HT-29 (cell line): ENCODE results near the gene NFU1. TPM values are rescaled to one million over a fixed set of nuclear protein-coding genes. Genes with fewer than 3 reads are reported as not detected.
"Not testable (repeated sequence)": the region's sequence is repeated elsewhere in the genome, so short reads cannot be mapped to it uniquely, and the experiment has no call there.

Experiments used
- DNase-seq: peaks from one replicate; pipeline ENCODE4 v3.0.0-alpha.2; 2015; ENCODE audit warnings: low spot score
- total RNA-seq: library from RNA; depleted of rRNA; stranded (reverse); fragments of >200 nt; shearing (Covaris generic); gene quantifications from 2 replicates; pipeline ENCODE4 v1.2.3, GENCODE V29; 2014

The NFU1 gene
- total RNA-seq, 1 experiment from 2014 or later = 16.6 TPM

DNA sequence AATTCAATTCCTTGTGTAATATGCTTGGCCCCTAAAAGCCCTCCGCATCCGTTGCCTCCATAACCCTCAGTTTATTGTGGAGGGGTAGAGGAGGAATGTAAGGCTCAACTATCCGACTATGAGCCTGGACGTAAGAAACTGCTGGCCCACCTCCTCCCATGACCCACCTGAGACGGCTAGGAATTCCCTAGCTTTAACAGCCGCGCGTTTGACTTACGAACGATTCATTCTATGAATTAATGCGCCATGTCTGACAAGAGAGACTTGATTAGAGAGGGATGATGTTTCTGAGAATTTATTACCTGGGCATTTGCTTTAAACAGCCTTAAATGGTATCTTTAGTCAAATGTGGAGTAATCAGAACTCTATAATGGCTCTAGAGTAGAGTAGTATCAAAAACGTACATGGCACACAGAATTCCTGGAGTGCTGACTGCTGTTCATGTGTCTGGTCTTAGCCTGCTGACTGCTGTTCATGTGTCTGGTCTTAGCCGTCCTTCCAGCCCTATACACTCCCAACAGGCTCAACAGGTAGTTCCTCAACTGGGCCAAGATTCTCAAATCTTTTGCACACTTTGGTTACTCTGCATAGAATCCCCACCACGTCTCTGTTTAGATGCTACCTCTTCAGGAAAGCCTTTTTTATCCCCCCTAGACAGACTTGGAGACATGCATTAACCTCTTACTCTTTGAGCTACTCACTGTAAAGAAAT is 49.3 kb downstream of the NFU1 start:
- DNase-seq = peak; percentile 47

DNA sequence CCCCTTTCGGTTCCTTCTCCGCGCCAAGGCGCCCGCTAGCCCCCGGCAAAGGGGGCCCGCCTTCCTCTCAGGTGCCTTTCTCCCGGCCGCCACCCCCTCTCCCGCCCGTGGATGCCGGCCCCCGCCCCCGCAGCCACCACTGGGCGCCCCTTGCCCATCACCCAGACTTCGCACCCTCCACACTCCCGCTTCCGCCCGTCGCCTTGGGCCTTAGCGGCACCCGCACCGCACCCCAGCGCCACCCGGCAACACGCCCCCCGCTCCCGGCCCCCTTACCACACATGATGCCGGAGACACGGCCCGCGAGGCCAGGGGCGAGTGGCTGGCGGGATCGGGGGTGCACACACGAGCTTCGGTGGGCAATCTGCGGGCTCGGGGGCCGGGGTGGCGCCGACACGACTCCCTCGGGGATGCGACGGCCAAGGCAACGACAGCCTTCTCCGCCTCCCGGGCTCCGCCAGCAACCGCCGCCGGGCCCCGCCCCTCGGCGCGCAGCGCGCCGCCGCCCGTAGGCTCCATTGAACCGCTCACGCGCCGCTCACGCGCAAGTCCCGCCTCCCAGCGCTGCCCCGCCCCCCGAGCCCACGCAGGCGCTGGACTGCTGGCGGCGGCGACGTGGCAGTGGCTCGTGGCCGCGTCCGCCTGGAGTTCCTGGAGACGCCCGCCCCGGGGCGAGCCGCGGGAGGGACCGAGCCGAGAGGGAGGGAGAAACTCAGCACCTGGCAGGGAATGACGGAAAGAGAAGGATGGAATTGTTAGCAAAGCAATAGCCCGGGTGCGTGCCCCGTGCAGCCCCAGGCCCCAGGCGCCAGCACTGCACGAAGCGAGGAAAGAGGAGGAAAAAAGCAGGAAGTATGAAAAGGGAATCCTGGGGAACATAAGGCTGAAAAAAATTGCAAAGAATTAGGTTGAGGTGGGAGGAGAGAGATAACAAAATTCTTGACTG is 50.2 kb downstream of the NFU1 start, which contains the start of gene GFPT1:
Gene GFPT1, minus strand, starts transcription at position 439 of the 946 bp plus-strand sequence. Its CDS starts 156 bp downstream, at position 283.
- peak; percentile 96 for DNase-seq

DNA sequence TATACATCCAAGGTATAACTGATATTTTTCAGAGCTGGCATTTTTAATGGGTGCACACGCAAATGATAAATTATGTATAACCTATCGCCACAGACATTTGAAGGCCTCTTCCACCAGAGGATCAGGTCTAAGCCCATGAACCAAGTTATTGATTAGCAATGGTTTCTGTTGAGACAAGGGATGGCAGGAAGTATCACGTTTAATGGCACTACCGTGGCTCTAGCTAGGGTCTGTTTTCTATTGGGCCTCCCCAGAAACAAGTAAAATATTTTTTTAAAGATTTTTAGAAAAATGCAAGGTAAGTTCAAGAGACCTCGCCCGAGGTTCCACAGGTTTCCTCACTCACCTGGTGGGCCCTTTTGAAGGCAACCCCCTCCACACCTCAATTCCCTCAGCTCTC is 50.9 kb downstream of the NFU1 start:
- peak; percentile 41 for DNase-seq

DNA sequence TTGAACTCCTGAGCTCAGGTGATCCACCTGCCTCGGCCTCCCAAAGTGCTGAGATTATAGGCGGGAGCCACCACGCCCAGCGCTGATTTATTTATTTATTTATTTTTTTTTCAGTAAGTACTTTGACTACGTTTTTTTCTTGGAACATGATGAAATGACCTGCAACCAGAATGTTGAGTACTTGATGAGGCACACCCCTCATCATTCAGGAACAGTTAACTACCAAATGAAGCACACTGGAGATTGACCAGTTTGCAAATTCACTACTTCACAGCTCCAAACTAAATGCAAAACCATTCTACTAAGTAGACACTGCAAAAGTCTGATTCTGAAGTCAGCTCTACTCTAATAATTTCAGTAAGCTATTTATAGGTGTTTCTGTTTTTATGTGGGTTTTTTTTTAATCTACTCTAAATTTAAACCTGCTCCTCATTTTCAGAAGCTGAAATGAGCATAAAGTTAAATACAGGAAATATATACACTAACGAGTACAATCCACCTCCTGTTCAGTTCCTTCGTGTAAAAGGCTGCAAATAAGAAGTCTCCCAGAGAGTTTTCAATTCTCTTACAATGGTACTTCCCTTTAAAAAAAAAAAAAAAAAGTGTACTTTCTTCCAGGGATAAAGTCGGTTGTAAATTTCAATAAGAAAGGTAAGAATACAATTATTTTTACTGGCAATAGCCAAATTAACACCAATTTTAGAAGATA is 51.6 kb downstream of the NFU1 start:
- DNase-seq = peak; percentile 34

DNA sequence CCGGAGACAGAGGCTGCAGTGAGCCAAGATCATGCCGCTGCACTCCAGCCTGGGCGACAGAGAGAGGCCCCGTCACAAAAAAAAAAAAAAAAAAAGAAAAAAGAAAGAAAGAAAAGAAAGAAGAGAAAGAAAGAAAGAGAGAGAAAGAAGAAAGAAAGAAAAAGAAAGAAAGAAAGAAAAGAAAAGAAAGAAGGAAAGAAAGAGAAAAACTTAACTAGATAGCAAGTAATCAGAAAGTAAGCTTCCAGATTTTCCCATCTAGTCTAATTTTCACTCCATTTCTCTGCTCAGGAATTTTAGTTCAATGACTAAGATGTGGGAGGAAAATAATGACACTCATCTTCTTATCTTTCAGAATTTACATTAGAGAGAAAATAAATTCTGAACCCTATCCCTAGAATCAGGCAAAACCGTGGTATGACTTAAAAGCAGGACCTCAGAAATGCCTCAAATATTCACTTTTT is 52.6 kb downstream of the NFU1 start:
- no peak for DNase-seq

DNA sequence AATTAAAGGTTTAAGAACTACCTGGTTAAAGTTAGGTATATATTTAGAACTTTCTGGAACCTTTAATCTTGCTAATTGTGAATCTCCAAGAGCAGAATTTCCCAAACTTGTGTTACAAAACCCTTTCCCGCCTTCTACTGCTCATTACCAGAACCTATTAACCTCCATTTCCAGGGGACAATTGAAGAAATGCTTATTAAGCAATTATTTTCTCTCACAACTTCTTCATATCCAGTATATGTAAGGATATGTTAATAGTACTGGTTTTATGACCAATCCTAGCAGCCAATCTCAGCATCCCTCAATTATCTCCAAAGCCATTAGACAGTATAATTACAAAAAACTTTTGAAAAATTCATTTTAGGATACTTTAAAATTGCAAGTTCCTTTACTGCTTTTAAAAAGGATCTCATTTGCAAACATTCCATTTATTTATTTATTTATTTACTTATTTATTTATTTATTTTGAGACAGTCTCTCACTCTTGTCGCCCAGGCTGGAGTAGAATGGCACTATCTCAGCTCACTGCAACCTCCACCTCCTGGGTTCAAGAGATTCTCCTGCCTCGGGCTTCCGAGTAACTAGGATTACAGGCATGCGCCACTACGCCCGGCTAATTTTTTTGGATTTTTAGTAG is 53.9 kb downstream of the NFU1 start:
- no peak for DNase-seq

DNA sequence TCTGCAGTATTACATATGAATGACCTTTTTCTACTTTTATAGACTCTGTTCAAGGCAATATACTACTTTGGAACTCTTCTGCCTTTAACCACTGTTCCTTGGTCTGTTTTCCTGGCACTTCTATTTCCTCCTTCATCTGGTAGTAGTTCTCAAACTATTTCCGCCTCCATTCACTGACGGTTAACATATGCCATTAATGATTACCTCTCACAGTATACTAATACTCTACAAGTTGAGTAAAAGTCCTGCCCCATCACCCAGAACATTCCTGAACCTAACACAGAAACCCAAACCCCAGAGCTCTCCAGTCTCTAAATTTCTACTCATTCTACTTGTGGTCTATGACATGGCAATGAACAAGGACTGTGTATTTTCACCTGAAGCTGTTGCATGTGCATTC is 54.7 kb downstream of the NFU1 start:
- DNase-seq = peak; percentile 77

DNA sequence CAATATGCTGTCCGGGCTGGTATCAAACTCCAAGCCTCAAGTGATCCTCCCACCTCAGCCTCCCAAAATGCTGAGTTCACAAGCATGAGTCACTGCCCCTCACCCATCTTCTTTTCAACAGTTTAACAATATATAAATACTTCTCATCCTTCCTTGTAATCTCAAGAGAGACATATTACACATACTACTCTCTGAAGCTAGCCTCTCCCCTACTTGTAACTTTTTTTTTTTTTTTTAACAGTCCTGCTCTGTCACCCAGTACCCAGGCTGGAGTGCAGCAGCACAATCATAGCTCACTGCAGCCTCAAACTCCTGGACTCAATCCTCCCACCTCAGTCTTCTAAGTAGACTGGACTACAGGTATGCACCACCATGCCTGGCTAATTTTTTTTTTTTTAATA is 55.9 kb downstream of the NFU1 start:
- no peak for DNase-seq

DNA sequence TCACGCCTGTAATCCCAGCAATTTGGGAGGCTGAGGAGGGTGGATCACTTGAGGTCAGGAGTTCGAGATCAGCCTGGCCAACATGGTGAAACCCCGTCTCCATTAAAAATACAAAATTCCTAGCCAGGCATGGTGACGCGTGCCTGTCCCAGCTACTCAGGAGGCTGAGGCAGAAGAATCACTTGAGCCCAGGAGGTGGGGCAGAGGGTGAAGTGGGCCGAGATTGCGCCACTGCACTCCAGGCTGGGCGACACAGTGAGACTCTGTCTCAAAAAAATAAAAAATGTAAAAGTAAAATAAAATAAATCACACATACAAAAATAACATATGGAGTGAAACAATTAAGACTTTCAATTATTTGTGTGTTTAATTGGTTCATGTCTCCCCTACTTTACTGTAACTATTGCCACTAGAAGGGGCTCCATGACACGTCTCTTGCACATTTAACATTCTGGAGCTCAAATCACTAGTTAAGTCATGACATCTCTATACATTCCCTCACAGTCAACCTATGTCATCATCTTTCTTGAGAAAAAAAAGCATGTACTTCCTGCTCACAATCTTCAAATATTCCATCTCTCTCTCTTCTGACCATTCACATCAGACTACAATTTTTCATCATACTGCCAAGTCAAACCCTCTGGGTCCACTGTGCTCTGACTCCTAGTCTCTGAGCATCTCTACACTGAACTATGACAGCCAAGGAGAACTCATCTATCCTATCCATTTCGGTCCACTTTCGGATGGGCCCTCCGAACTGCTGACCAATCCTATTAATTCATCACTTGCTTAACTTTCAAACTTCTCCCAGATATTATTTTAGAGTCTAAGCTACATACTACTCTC is 56.9 kb downstream of the NFU1 start:
- no peak for DNase-seq

DNA sequence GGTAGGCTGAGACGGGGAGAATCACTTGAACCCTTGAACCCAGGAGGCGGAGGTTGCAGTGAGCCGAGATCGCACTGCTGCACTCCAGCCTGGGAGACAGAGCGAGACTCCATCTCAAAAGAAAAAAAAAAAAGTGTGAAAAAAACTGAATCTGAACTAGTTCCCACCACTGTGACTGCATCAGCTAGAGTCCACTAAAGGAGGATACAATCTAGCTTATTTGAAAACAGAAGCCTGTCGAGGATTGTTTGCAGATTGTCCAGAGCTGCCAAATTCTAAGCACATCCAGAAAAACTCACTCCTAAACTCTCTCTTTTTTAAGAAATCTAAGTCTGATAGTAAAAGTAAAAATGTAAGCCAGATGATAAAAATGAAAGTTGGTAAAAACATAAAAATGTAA is 60.8 kb downstream of the NFU1 start:
- DNase-seq = no peak

DNA sequence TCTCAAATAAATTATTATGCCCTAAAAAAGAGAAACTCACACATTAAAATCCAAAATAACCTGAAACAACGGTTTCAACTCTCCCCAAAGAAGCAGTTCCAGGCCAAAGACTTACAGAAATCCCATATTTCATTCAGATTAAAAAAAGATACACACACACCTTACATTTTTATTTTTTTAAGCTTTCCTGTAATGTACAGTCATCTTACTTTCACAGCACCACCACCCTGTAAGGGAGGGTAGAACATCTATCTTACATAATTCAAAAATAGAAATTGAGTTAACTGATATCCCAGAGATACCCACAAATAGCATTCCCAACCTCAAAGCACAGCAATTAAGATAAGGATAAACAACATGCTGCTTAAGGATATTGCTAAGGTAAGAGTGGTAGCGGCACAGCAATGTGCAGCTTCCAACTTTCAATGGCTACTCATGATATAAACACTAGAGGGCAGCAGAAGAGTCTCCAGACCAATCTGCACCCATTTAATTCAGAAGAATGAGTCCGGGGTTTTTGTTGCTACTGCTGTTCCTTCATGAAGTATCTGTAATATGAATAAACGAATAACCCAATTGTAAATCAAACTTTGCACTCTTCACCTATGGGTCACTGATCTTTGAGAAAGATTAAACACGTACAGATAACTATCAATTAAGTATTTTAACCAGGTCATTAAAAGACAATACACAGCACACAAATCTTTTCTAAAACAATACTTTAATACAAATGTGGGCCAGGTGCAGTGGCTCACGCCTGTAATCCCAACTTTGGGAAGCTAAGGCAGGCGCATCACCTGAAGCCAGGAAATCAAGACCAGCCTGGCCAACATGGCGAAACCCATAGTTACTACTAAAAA is 61.5 kb downstream of the NFU1 start:
- peak; percentile 76 for DNase-seq

DNA sequence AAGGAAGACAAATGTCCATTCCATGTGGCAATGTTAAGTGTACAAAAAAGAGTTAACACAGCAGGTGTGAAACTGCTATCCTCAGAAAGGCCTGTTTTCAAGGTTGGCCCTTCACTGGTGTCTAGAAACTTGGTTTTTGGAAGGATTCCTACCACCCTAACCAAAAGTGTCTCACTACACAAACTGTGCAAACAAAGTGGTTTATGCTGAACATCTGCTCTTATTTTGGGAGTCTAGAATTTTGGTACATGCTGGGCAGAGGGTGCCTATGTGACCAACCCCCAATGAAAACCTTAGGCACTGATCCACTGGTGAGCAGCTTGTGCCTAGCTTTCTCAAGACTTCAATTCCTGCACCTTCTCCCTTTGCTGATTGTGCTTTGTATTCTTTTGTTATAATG is 64.5 kb downstream of the NFU1 start:
- no peak for DNase-seq

DNA sequence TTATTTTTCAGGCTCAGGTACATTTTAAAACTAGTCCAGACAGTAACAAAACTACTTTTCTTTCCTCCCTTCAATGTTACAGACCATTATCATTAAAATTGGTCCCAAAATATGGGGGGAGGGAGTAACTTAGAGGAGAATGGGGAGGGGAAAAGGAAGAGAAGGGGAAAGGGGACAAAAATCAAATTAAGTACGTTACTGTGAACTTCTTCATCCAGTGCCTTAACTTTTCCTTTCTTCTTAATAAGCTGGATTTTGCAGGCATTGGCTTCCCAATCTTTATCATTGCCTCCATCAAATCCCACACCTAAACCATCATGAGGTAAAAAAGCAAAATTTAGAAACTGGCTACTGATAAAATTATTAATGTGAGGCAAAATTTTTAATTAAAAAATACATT is 67.4 kb downstream of the NFU1 start:
- no peak for DNase-seq

DNA sequence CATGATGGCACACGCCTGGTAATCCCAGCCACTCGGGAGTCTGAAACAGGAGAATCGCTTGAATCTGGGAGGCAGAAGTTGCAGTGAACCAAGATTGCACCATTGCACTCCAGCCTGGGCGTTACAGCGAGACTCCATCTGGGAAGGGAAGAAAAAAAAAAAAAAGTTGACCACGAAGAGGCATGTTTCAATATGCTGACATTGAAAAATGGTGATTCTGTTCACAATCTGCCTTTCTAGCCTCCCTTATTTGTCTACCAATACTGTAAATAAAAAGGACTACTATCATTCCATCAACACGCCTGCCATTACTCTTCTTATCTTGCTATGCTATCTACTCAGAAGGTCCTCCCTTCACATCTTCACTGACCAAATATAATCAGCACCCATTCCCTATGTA is 68.6 kb downstream of the NFU1 start:
- DNase-seq = no peak

DNA sequence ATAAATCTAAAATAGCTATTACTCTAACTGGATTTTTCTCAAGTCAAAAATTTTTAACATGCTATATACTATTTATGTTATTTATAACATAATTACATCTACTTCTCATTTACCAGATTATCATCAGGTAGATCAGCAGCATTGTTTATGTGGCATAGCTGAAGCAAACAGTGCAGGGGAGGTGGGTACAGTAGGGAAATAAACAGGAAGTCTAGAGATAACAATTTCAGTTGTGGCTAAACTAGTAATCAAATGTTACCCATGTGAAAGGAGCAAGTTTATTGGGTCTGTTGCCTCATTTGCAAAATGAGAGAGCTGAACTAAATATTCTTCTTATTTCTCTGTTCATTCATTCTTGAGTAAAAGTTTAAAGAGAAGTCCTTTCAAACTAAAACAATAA is 77.9 kb downstream of the NFU1 start:
- DNase-seq = no peak

DNA sequence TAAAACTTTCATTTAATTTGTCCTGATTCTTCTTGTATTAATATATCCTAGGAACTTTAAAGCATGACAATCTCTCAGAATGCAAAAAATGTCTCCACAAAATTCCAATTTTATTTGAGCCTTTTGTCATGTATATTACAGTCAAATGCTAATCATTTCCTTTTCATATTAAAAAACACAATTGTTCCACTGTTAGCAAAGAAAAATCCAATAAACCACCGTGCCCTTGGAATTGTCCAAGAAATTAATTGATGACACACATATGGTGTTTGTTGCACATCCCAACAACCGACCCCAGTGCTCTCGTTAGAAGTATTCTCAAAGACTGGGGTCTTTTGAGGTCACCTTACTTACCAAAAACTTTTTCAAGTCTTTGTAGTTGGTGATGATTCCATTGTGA is 78.3 kb downstream of the NFU1 start:
- no peak for DNase-seq

DNA sequence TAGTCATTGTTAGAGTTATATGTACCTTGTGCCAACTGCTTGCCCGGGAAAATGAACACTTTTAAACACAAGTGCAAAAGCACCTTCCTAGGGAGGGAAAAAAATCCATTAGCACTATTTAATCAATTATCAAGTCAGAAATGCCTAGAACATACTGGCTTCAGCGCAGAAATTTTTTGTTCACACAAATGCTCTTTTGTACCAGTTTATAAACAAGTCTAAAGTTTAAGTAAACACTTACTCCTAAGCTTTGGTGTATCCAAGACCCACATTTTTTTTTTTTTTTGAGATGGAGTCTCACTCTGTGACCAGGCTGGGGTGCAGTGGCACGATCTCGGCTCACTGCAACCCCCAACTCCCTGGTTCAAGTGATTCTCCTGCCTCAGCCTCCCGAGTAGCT is 80.8 kb downstream of the NFU1 start:
- no peak for DNase-seq

DNA sequence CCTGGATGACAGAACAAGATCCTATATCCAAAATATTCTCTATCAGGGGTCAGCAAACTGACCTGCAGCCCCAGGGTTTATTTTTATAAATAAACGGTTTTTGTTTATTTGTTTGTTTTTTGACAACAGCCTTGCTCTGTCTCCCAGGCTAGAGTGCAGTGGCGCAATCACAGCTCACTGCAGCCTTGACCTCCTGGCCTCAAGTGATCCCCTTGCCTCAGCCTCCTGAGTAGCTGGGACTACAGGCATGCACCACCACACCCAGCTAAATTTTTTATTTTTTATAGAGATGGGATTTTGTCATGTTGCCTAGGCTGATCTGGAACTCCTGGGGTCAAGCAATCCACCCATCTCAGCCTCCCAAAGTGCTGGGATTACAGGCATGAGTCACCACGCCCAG is 82.3 kb downstream of the NFU1 start:
- DNase-seq = not testable (repeated sequence)

DNA sequence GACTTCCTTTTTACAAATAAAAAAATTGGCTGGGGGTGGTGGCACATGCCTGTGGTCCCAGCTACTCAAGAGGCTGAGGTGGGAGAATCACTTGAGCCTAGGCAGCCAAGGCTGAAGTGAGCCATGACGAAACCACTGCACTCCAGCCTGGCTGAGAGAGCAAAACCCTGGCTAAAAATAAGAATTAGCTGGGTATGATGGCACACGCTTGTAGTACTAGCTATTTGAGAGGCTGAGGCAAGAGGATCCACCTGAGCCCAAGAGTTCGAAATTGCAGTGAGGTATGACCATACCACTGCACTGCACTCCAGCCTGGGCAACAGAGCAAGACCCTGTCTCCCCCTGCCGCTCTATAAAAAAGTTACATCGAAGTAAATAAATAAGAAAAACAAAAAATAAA is 83.9 kb downstream of the NFU1 start:
- no peak for DNase-seq

DNA sequence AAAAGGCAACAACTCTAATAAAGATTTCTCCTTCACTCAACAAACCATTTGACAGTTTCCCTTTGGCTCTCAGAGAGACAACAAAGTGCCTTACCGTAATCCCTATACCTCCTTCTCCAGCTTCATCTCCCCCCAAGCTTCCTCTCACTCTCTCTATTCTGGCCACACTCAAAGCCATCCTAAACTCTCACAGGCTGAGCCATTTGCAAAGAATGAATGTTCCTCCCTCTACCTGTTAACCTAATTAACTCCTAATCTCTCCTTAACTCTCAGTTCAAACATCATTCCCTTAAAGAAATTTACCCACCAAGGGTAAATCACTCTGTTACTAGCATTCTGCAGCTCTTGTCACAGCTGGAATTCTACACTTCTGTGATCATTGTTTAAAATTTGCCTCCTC is 88.5 kb downstream of the NFU1 start:
- DNase-seq = no peak
